ENCODE data around the gene SPACA9.

Gene SPACA9
- 0.78 to 1.8 (median 1.2) reads per million in 4 experiments for total RNA-seq

- DNase-seq = peak; percentile 13
These were observed at the start of gene SPACA9 for GRCh38 chr9:132878695-132879456. SPACA9 (plus strand) TSS chr9:132878898; CDS start chr9:132883948, 5,050 bp downstream.

- DNase-seq = no peak
These were observed 46.4 kb upstream of the SPACA9 start for GRCh38 chr9:132832171-132832881.

- no peak for DNase-seq
These were observed 45.1 kb upstream of the SPACA9 start for GRCh38 chr9:132833550-132834121.

GRCh38 chr9:132834343-132834742 lies 44.4 kb upstream of the SPACA9 start:
- no peak for DNase-seq

- DNase-seq = no peak
These were observed 41.0 kb upstream of the SPACA9 start for GRCh38 chr9:132837501-132838286.

GRCh38 chr9:132838291-132838690 lies 40.4 kb upstream of the SPACA9 start:
- DNase-seq = no peak

GRCh38 chr9:132840980-132841379 lies 37.7 kb upstream of the SPACA9 start:
- no peak for DNase-seq

GRCh38 chr9:132842124-132843044 lies 36.3 kb upstream of the SPACA9 start:
- DNase-seq = no peak

GRCh38 chr9:132846109-132846917 lies 32.4 kb upstream of the SPACA9 start:
- no peak for DNase-seq

GRCh38 chr9:132846918-132847515 lies 31.7 kb upstream of the SPACA9 start:
- DNase-seq = no peak

GRCh38 chr9:132849185-132849706 lies 29.5 kb upstream of the SPACA9 start:
- no peak for DNase-seq

GRCh38 chr9:132853482-132853881 lies 25.2 kb upstream of the SPACA9 start:
- no peak for DNase-seq

GRCh38 chr9:132854832-132855231 lies 23.9 kb upstream of the SPACA9 start:
- DNase-seq = no peak

- DNase-seq = no peak
These were observed 22.8 kb upstream of the SPACA9 start for GRCh38 chr9:132855904-132856303.

- no peak for DNase-seq
These were observed 21.7 kb upstream of the SPACA9 start for GRCh38 chr9:132857031-132857430.

- DNase-seq = no peak
These were observed 20.9 kb upstream of the SPACA9 start for GRCh38 chr9:132857616-132858342.

- DNase-seq = no peak
These were observed 19.9 kb upstream of the SPACA9 start for GRCh38 chr9:132858751-132859150.

- no peak for DNase-seq
These were observed 17.0 kb upstream of the SPACA9 start for GRCh38 chr9:132861666-132862065.

GRCh38 chr9:132862533-132862932 lies 16.2 kb upstream of the SPACA9 start:
- DNase-seq = no peak

GRCh38 chr9:132863096-132863495 lies 15.6 kb upstream of the SPACA9 start:
- DNase-seq = no peak
